Thoracic aorta (tissue), 2 donors: ENCODE results near the gene KAT2B. TPM values are rescaled to one million over a fixed set of nuclear protein-coding genes. Genes with fewer than 3 reads are reported as not detected.

Source experiments
- ATAC-seq: fragments of 150-250 bp; one replicate; pipeline ENCODE4 v1.8.0; 2017; ENCODE audit warnings: low read depth; ENCODE audit not compliant: insufficient number of reproducible peaks, low FRiP score
- DNase-seq: peaks from one replicate; pipeline ENCODE4 v3.0.0-alpha.2; 2020; ENCODE audit warnings: low spot score
- H3K27ac ChIP-seq, 2 donors: fragments of 200-600 bp; sonication (generic); 1 replicate in 1 of 2; 2 replicates in 1 of 2; pipeline ENCODE4 v1.5.1; 2016; ENCODE audit warnings: mild to moderate bottlenecking in 2 of 2, moderate library complexity in 2 of 2
- H3K27me3 ChIP-seq: fragments of 200-600 bp; sonication (generic); replicated peaks from 2 replicates; pipeline ENCODE4 v1.6.0; 2016; ENCODE audit warnings: mild to moderate bottlenecking; ENCODE audit not compliant: insufficient read depth
- H3K36me3 ChIP-seq: fragments of 200-600 bp; sonication (generic); one replicate; pipeline ENCODE4 v1.5.1; 2016
- H3K4me1 ChIP-seq, 2 donors: fragments of 200-600 bp; sonication (generic); 1 replicate in 1 of 2; 2 replicates in 1 of 2; pipeline versions ENCODE4 v1.5.1 to v1.6.0; 2016; ENCODE audit warnings: low read depth in 2 of 2, mild to moderate bottlenecking in 1 of 2; ENCODE audit not compliant: control insufficient read depth in 1 of 2
- H3K4me3 ChIP-seq: fragments of 200-600 bp; sonication (generic); 2 replicates; pipeline ENCODE4 v1.5.1; 2016; ENCODE audit warnings: mild to moderate bottlenecking
- H3K9me3 ChIP-seq: fragments of 200-600 bp; sonication (generic); 2 replicates; pipeline ENCODE4 v1.5.1; 2016
- total RNA-seq, 2 donors: library from RNA; depleted of rRNA; stranded (reverse); fragments of >200 nt; gene quantifications; one replicate each; pipeline versions ENCODE4 v1.1.0 to v1.2.3, GENCODE V29; 2016
- TF ChIP-seq, protein P1 (sequence below): fragments of 200-600 bp; sonication (generic); IDR thresholded peaks from one replicate; pipeline ENCODE4 v1.5.1; 2019; ENCODE audit warnings: antibody characterized with exemption

The KAT2B gene
- total RNA-seq, 2 donors from 2014 or later, result 48.0 to 72.8 TPM

DNA sequence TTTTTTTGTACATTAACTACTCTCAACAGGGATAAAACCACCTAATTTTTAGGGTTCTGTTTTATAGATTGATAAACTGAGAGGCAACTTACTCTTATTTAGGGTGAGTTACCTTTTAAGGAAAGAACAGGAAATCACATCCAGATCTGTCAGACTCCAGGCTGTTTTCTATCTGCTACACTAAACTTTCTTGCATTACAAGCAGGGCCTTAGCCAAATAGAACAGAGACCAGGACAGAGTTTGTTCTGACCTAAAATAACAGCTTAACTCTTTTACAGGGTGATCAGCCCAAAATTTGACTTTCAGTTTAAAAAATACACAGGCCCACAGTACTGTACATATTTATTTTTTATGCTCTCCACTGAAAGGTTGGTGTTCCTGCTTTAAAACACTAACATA lies 107.1 kb downstream of the KAT2B start:
- H3K4me1 ChIP-seq, result peaks cover 0 to 2% of the 10 kb centered on the region in 2 donors
- no peak for DNase-seq
- no peaks in the 10 kb centered on the region for H3K27me3 ChIP-seq
- TF ChIP-seq, protein P1, sequence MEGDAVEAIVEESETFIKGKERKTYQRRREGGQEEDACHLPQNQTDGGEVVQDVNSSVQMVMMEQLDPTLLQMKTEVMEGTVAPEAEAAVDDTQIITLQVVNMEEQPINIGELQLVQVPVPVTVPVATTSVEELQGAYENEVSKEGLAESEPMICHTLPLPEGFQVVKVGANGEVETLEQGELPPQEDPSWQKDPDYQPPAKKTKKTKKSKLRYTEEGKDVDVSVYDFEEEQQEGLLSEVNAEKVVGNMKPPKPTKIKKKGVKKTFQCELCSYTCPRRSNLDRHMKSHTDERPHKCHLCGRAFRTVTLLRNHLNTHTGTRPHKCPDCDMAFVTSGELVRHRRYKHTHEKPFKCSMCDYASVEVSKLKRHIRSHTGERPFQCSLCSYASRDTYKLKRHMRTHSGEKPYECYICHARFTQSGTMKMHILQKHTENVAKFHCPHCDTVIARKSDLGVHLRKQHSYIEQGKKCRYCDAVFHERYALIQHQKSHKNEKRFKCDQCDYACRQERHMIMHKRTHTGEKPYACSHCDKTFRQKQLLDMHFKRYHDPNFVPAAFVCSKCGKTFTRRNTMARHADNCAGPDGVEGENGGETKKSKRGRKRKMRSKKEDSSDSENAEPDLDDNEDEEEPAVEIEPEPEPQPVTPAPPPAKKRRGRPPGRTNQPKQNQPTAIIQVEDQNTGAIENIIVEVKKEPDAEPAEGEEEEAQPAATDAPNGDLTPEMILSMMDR, result no peak
- no peaks in the 10 kb centered on the region for H3K9me3 ChIP-seq
- H3K4me3 ChIP-seq, result no peak overlapping the region
- no peak overlapping the region for H3K27ac ChIP-seq
- peaks cover 12% of the 10 kb centered on the region for H3K36me3 ChIP-seq
- ATAC-seq, result no peak

DNA sequence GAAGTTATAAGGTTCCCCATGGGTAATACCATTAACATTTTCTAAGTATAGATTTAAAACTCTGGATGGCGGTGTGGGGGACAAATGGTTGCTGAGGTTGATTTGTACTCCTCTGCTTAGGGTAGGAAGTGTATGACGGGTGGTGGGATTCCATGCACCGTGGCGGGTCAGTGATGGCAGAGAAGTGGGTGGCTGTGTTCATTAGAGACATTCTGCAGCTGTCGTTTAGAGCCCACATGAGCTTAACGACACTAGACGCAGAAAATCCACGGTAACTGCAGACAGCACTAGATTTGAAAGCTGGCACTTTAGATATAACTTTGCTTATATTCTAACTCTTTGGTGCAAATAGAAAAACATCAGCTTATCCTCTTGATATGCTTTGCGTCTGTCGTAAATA lies 108.2 kb downstream of the KAT2B start:
- ATAC-seq, result no peak
- Histone ChIP-seq H3K4me1 (no peaks in the 10 kb centered on the region), H3K36me3 (peaks cover 12% of the 10 kb centered on the region)

DNA sequence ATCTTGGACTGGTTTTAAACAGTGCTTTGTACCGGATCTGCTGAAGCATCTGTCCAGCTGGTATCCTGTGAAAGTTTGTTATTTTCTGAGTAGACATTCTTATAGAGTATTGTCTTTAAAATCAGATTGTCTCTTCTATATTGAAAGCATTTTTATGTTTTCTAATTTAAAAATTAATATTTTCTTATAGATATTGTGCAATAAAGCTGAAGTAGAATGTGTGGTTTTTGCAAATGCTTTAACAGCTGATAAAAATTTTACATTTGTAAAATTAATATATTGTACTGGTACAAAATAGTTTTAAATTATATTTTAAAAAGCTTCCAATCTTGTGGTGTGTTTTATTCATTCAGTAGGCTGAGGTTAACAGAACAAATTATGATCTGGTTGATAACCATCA lies 113.8 kb downstream of the KAT2B start:
- no peaks in the 10 kb centered on the region for H3K9me3 ChIP-seq
- H3K4me1 ChIP-seq, result no peaks in the 10 kb centered on the region
- no peaks in the 10 kb centered on the region for H3K27me3 ChIP-seq
- TF ChIP-seq, protein P1, result no peak
- ATAC-seq, result no peak
- H3K36me3 ChIP-seq, result peaks cover under 1% of the 10 kb centered on the region
- H3K27ac ChIP-seq, result no peak overlapping the region
- DNase-seq, result no peak
- no peak overlapping the region for H3K4me3 ChIP-seq

More for the DNA sequence above, 108.2 kb downstream of the KAT2B start:
- TF ChIP-seq, protein P1, result no peak
- no peak for DNase-seq
- Histone ChIP-seq H3K9me3 (no peaks in the 10 kb centered on the region), H3K27me3 (no peaks in the 10 kb centered on the region), H3K4me3 (no peak overlapping the region), H3K27ac (no peak overlapping the region)

DNA sequence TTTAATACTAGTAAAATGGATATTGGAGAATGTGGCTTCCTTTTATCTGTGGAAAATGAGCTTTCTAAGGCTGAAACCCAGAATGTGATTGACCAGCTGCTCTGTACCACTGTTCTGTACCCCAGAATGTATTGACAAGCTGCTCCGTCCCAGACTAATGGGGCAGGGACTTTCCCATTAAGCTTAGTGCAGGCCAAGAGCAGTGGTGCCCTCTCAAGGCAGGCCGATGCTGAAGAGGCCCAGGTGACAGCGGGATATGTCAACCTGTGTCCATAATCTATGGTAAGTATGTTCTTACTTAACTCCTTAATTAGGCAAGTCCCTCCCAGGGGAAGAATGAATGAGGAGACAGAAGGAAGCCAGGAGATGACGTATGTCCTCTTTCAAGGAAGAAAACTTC lies 114.7 kb downstream of the KAT2B start:
- H3K4me1 ChIP-seq, result no peaks in the 10 kb centered on the region
- ATAC-seq (no peak), DNase-seq (no peak)
- no peak overlapping the region for H3K4me3 ChIP-seq
- H3K27ac ChIP-seq, result no peak overlapping the region
- H3K9me3 ChIP-seq, result no peaks in the 10 kb centered on the region
- TF ChIP-seq, protein P1, result no peak
- no peaks in the 10 kb centered on the region for H3K36me3 ChIP-seq
- no peaks in the 10 kb centered on the region for H3K27me3 ChIP-seq

DNA sequence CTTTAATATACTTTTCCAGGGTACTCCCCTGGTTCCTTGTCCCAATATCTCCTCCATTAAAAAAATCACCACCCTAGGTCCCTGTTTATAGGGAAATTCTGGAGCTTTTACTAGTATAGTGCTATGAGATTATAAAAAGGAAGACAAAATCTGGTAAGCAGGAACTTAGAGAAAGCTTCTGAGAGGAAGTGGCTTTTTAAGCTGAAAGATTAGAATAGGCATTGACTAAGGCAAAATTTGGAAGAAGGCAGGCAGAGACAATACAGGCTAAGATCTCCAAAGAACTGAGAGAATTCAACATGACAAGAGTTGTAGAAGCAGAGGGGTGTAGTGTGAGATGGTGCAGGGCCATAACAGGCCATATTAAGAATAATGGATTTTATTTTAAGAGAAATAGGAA lies 120.0 kb downstream of the KAT2B start:
- ATAC-seq (no peak), DNase-seq (no peak)
- TF ChIP-seq, protein P1, result no peak

More for the DNA sequence above, 120.0 kb downstream of the KAT2B start:
- Histone ChIP-seq H3K27me3 (no peaks in the 10 kb centered on the region), H3K4me3 (no peak overlapping the region), H3K36me3 (no peaks in the 10 kb centered on the region), H3K27ac (no peak overlapping the region), H3K4me1 (no peaks in the 10 kb centered on the region), H3K9me3 (no peaks in the 10 kb centered on the region)
